Stimulated activated CD4-positive, alpha-beta T cell treated with anti-CD3 and anti-CD28 coated beads, Interleukin-1b, Interleukin-23, amount 100 ng/mL, for 1 hour (primary cell): ENCODE data around the gene GPR15.
"Not testable (repeated sequence)": the region's sequence is repeated elsewhere in the genome, so short reads cannot be mapped to it uniquely, and the experiment has no call there.

Experiments used
- DNase-seq, 2 donors: peaks; one replicate each; pipeline ENCODE4 v3.0.0-alpha.2; 2020; ENCODE audit warnings: low read depth in 2 of 2

Gene GPR15

DNA sequence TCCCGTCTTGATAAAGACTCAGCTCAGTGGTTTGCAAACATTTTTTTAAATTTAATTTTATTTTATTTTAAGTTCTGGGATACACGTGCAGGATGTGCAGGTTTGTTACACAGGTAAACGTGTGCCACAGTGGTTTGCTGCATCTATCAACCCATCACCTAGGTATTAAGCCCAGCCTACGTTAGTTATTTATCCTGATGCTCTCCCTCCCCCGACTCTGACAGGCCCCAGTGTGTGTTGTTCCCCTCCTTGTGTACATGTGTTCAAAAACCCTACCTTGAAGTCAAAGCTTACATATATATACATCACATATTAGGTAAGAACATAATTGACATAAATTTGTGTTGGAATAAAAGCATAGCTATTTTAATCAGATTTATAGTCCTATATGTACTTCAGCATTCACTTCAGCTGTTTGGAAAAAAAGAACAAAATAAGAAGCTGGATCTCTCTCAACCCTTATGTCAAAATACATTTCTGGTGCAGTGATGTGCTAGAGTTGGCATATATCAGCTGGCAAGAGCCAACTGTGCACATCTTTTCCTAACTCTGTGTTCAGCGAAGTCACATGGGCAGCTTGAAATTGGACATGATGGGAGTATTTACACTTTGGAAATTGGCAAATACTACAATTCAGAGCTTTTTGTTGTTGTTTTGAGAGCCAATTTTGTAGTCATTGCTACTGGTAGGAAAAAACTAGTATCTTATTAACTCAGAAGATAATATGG is 26.5 kb downstream of the GPR15 start:
- DNase-seq = no peak

GRCh38 chr3:98559769-98560168 is 28.0 kb downstream of the GPR15 start:
- not testable (repeated sequence) for DNase-seq

DNA sequence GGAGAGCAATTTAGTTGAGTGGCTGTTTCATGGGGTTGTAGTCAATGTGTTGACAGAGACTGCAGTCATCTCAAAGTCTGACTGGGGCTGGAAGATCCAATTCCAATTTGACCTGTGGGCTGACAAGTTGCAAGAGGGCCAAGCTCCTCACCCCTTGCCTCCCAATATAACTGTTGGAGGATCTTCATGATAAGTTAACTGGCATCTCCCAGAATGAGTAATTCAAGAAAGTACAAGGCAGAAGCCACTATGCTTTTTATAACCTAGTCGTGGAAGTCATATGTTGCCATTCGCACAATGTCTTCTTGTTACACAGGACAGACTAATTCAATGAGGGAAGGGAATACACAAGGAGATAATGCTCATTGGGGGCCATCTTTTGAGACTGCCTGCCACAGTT is 29.1 kb downstream of the GPR15 start:
- DNase-seq = no peak

DNA sequence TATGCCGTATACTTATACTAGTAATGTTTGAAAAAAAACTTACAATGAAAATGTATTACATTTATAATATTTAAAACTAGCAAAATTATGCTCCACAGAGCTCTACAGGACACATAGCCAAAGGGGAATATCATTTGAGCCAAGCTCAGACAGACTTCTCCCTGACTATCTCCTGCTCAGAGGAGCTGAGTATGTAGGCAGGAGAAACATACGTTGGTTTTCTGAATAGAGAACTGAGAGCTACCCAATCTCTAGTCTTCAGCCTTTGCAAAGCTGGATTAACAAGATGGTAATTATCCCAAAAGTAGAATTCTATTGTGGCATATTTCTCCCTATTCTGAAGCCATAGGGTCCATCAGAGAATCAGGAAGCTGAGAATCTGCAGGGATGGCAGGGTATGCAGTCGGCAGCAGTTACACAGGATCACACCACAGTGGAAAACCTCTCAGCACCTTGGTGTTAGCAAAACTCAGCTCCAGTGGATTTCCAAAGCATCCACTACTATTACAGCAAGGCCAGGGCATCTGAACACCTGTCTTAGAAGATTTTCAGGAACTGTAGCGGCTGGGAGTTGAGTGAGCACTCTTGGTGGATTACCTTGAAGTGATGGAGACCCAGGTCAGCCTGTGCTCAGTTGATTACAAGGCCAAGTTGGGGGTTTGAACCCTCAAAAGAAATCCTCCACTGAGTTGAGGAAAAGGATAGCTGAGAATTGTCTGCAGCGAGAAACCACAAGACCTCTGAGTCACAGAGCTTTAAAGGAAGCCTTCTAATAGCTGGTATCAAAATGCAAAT is 30.1 kb downstream of the GPR15 start:
- DNase-seq = no peak

DNA sequence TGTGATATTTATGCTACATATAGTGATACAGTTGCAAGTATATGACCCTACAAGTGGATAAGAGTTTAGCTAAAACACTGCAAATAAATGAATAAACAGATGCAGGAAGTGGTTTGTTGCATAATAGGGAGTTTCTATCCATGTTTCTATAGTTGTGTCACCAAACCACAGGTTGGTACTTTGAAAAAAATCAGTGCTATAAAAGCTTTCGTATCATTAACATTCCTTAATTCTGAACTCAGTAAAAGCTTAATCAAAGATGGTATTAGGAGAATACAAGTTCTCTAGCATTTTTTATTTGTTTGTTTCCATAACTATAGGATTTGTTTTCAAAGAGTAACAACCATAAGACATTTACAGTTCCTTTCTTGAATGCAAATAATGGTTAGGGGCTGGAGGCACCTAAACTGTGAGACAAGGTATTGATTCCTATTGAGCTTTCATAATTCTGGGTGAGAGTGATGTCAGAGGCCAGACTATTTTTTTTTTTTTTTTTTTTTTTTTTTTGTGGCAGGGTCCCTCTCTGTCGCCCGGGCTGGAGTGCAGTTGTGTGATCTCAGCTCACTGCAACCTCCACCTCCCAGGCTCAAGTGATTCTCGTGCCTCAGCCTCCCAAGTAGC is 32.0 kb downstream of the GPR15 start:
- DNase-seq = no peak

DNA sequence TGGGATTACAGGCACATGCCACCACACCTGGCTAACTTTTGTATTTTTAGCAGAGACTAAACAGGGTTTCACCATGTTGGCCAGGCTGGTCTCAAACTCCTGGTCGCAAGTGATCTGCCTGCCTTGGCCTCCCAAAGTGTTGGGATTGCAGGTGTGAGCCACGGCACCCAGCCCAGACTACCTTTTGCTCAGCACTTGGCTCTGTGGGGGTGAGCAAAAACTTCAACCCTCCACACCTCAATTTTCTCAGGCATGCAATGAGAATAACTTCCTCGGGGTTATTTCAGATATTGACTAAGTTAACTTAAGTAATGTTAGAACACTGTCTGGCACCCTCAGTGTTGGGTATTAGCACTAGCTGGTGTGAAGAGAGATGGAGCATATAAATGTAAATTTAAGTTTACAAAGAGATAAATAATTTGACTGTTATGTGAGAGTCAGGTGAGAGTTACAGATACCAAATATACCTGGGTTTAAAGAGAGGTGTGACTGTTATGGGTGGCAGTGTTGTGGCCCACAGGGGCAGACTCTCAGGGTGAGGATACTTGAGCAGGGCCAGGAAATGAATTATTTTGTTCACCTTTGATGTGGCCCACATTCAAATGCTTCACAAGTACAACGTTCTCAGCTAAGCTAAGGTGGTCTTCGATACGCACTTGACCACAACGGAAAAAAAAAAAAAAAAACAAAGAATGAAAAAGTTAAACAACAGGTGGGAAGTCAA is 32.7 kb downstream of the GPR15 start:
- DNase-seq = no peak

DNA sequence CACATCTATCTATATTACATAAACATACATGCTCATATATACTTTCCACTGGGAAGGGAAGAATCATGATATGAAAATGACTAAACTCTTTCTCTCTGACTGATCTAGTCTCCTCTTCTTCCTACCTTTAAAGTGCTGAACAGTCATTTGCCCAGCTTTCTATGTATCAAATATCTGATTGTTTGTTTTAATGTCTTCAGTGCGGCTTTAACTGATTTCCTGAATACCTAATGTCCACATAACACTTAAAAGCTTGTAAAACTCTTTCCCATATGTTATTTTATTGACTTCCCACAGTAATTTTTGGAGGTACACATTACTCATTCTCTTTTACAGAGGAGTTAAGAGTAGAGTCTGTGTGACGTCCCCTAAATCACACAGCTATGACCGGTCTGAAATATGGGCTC is 33.5 kb downstream of the GPR15 start:
- DNase-seq = no peak

GRCh38 chr3:98565843-98566242 is 34.1 kb downstream of the GPR15 start:
- DNase-seq = no peak

DNA sequence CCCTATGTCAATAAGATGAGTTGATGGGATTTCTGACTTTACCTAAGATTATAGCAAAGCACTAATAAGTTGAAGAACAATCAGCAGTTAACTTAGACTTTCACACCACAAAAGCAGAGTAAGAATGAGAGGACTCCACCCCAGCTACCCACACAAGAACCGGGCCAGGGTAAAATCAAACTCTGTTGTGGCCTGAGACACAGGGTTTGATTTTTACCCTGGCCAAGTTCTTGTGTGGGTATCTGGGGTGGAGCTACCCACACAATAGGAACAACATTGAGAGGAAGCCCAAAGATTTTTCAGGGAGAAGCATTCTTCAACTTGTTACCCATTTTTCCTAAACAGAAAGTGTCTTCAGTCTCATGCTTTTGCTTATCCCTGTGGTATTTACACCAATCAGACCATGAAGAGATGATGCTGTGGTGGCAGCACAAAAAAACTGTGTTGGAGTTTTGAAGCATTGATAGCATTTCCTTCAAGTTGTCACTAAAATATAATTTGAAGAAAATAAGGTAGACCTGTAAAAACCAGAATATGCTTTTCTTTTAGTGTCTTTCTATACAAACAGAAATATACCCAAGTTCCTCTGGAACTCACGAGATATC is 36.0 kb downstream of the GPR15 start:
- DNase-seq = no peak

- DNase-seq = no peak
These were observed 36.6 kb downstream of the GPR15 start for GRCh38 chr3:98568402-98568801.

GRCh38 chr3:98573181-98573728 is 41.5 kb downstream of the GPR15 start:
- DNase-seq = no peak

DNA sequence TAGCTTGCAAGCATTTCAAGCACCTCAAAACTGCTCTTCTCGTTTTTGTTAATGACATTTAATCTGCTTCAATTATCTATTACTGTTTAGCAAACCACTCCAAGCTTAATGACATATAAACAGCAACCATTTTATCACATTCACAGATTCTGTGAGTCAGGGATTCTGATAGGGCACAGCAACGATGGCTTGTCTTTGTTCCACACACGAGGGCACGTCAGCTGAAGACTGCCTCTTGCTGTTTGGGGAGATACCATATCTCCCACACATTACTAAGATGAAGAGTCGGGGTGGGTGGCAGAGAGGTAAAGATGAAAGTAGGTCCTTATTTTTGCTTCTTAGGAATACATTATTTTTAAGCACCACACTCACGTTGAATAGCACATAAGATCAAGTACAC is 42.4 kb downstream of the GPR15 start:
- DNase-seq = no peak

GRCh38 chr3:98577178-98577895 is 45.6 kb downstream of the GPR15 start:
- DNase-seq = no peak

DNA sequence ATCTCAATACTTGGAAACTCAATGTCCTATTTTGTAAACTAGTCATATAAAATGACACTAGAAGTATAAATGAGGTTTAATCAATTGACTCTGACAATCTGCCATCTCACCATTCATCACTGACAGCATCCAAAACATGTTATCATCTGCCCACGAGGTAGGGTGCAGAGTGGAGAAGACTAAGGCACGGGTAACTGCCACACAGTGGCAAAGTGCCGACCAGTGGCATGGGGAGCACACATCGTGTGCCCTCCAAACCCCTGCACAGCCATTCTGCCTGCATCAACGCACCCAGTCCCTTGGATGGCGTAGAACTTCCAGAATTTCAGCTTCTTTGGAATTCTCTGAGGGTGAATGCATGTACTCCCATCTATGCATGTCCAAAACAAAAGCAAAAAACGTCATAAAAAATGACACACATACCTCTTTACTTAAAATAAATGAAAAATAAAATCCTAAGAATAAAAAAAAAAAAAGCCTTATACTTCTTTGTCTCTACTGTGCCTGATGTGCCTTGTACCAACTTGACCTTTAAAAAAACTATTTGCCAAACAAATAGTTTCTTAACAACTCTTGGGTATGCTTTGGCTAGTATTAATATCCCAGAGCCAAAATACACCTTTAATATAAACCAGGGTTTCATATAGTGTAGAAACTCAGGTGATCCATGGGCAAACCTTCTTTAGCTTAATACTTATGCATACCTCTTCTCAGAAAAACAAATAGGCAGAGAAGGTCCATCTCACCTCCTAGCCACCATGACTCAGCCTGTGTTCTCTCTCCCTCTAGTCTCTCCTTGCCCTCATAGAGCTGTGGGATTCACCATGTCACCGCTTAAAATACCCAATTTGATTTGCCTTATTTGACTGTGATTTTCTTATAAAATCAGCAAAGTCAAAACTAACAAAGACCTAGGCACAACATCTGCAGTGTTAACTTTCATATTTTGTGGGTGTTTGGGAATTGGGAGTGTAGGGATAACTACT is 48.9 kb downstream of the GPR15 start:
- no peak for DNase-seq

- DNase-seq = no peak
These were observed 49.7 kb downstream of the GPR15 start for GRCh38 chr3:98581474-98581873.

DNA sequence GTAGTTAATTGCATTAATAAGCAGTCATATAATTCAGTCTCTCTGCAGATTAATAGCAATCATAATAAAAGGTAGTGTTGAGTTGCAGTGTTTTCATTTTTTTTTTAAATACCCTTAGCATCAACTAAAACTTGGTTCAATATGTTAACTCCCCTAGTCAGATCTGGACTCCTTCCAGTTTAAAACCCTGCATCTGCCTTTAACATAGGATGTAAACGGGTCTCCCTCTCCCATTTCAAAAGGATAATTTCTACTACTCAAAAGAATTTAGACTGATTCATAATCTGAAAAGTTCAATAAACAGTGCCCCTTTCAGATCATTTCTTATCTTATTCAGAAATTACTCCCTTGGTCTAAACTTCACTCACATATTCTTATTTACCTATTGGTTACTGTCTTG is 50.3 kb downstream of the GPR15 start:
- DNase-seq = no peak

DNA sequence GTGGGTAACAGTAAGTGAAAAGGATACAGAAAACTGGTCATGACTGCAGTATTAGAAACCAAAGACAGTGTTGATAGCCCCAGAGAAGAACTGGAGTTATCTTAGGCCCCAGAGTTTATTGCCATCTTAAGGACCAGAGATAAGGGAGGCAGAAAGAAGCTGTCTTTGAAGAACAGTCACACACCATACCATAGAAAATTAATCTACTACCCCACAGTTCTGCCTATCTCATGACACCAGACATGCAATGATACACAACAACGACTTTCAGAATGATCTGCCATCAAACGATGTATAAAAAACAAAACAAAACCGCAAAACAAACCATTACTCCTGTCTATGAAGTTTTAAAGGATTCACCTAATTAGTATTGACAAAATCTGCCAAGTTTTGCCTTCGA is 52.0 kb downstream of the GPR15 start:
- DNase-seq = no peak
